GM10266 (cell line): ENCODE data around the gene ICAM1.

ENCODE experiments used
- DNase-seq: peaks from one replicate; pipeline ENCODE4 v3.0.0; 2012; ENCODE audit errors: extremely low spot score
- TF ChIP-seq, protein P1 (sequence below): IDR thresholded peaks from 2 replicates; pipeline ENCODE4 v1.5.1; 2012; ENCODE audit warnings: mild to moderate bottlenecking, low read depth; ENCODE audit not compliant: control insufficient read depth, insufficient read depth; ENCODE audit errors: missing control alignments

ICAM1 gene

DNA sequence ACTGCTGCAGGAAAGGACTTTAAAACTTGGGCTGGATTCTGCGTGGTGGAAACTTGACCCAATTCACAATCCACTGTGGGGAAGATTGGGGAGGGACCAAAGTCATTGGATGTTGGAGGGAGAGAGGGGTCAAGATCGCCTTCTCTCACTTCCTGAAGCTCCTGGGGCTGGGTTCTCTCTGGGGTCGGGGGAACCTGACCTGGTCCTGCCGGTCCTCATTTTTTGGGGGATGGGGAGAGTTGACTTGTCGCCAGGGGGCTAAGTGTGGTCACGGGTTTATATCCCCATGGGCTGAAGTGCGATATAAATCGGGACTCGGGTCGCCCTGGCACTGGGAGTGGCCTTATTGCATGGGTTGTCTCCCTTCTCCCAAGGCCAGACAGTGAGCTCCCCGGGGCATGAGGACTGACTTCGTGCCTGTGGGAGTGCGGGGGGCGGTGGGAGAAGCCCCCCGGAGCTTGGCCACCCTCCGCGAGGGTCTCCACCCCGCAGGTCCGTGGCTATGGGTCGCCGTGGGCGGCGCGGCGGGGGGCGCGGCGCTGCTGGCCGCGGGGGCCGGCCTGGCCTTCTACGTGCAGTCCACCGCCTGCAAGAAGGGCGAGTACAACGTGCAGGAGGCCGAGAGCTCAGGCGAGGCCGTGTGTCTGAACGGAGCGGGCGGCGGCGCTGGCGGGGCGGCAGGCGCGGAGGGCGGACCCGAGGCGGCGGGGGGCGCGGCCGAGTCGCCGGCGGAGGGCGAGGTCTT, 25.1 kb downstream of the ICAM1 start:
- TF ChIP-seq, protein P1, sequence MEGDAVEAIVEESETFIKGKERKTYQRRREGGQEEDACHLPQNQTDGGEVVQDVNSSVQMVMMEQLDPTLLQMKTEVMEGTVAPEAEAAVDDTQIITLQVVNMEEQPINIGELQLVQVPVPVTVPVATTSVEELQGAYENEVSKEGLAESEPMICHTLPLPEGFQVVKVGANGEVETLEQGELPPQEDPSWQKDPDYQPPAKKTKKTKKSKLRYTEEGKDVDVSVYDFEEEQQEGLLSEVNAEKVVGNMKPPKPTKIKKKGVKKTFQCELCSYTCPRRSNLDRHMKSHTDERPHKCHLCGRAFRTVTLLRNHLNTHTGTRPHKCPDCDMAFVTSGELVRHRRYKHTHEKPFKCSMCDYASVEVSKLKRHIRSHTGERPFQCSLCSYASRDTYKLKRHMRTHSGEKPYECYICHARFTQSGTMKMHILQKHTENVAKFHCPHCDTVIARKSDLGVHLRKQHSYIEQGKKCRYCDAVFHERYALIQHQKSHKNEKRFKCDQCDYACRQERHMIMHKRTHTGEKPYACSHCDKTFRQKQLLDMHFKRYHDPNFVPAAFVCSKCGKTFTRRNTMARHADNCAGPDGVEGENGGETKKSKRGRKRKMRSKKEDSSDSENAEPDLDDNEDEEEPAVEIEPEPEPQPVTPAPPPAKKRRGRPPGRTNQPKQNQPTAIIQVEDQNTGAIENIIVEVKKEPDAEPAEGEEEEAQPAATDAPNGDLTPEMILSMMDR, result no peak
- no peak for DNase-seq

DNA sequence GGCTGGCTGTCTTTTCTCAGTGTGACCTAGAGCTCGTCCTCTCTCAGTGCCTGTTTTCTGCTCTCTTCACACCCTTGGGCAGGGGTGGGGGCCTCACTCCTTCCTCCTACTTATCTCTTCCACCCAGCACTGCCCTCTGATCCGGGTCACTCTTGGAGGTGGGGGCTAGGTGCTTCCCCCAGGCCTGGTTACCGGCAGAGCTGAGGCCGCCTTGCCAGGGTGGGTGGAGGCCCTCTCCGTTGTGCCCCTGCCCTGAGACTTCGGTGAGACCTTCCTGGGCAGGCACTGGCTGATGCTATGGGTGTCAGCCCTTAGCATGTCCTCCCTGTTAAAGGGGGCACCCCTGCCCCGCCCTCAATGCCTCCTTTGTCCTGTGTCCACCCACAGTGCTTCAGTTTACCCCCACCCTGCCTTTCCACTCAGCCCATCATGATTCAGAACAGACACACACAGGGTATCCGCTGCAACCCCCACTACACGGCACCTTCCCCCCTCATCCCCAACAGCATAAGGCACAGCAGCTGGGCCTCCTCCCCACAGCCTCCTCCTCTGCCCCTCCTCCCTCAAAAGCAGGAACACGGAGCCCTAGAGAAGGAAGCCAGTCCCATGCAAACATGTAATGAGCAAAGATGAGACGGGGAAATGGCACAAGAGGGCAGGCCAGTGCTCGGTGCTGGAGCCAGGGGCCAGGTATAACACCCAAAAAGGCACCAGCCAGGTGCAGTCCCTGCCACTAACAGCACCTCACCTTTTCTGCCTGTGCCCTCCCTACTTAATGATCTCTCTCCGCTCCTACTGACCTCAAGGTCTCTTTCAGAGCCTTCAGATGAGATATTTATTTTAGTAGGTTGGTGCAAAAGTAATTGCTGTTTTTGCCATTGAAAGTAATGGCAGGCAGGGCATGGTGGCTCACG, 28.9 kb downstream of the ICAM1 start:
- no peak for DNase-seq
- TF ChIP-seq, protein P1, result no peak

DNA sequence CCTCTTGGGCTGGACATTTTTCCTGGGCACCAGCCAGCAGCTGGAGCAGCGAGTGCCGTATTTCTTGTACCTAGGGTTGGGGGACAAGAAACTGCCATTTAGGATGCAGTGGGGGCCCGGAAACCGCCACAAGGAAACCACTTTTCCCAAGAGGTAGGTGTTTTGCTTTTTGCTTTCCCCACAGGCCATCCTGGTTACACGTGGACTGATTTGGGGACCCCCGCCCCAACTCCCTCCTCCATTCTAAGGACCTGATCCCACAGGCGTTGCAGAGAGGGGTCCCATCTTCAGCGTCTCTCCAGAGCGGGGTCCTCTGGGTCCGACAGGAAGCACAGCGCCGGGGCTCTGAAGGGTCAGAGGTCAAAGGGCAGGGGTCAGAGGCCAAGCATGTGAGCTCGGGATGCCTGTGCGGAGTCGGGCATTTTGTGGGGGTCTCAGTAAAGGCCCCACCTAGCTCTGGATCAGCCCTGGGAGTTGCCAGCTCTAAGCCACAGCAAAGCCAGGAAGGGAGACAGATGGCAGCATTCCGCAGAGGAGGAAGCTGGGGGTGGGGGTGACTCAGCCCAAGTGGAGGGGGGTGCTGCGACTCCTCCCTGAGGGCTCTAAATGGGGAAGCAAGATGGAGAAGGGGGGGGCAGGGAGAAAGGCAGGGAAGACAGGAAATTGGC, 34.4 kb downstream of the ICAM1 start:
- TF ChIP-seq, protein P1, result no peak
- DNase-seq, result no peak

DNA sequence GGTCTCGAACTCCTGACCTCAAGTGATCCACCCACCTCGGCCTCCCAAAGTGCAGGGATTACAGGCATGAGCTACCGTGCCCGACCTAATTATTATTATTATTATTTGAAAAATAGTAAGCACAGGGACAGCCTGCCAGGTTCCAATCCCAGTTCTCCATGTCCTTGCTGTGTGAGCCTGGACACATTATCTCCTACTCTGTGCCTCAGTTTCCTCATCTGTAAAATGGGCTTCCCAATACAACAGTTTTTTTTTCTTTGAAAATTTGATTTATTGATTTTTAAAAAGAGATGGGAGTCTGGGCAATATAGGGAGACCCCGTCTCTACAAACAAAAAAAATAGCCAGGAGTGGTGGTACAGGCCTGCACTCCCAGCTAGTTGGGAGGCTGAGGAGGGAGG, 35.4 kb downstream of the ICAM1 start:
- TF ChIP-seq, protein P1, result no peak
- DNase-seq, result no peak

DNA sequence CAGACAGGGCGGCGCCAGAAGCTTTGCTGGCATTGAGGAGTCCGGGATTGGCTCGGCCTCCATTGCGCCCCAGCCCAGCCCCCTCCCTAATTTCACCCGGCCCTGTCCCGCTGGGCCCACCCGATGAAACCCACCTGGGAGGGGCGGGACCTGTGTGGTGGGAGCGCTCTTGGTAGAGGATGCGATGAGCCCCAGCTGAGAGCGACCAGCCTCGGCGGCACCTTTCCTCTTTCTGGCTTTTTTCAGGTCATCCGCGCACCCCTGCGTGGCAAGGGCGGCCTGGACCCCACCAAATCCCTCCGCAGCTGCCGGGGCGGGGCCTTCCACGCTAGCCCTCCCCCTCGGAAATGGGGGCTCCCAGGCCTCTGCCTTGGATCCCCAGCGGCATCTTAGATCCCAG, 38.5 kb downstream of the ICAM1 start, which contains the start of gene ZGLP1:
Gene ZGLP1 (minus strand): TSS at position 393 of the 400 bp plus-strand sequence.
- no peak for DNase-seq
- TF ChIP-seq, protein P1, result no peak

DNA sequence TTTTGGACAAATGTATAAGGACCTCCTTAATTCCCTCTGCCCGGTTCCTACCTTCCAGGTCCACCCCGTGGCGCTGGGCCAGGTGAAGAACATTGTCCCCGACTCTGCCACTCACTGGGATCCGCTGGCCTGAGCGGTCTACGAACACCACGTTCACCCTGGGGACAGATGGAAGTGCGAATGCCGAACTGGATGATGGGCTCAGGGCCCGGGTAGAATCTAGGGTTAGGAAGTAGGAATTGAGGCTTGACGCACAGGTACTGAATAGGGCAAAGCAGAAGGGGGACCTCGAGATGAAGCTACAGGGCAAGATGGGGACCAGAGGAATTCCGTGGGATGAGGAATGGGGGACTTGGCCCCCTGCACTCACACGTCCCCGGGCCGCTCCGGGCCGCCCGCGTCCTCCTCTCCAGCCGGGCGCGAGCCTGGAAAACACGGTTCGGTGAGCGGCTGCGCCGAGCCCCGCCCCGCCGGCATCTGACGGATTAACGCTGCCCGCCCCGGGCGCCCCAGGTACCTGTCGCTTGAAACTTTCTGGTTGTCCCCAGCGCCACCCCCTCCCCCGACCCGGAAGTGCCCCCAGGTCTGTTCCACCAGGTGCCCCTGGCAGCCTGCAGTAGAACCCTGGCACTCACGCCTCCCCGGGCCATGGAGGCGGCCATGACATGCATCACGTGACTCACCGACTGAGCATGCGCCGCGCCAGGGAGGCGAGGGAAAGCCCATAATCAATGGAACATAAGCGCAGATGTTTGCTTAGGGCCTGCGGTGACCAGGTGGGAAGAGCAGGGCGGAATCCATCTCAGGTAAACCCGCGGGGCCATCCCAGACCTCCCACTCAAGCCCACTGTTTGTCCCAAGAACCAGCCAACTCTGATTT, 44.7 kb downstream of the ICAM1 start, which contains the start of gene FDX2:
Gene FDX2 (minus strand): TSS at position 681 of the 880 bp plus-strand sequence. CDS start 19 bp downstream, at position 662.
- TF ChIP-seq, protein P1, result no peak
- DNase-seq, result peak; percentile 97
